HUES6 (cell line): ENCODE data around the gene DNAJC5G.

Experiments
- H3K27ac ChIP-seq: 2 replicates; pipeline ENCODE4 v1.7.0; 2013; ENCODE audit warnings: low read depth, mild to moderate bottlenecking, low read length, inconsistent platforms
- H3K27me3 ChIP-seq: 2 replicates; pipeline ENCODE4 v1.6.1; 2013; ENCODE audit warnings: low read length; ENCODE audit not compliant: control insufficient read depth, insufficient read depth
- H3K36me3 ChIP-seq: 2 replicates; pipeline ENCODE4 v1.6.1; 2013; ENCODE audit warnings: low read length; ENCODE audit not compliant: control insufficient read depth, insufficient read depth
- H3K4me1 ChIP-seq: 2 replicates; pipeline ENCODE4 v1.6.1; 2013; ENCODE audit warnings: low read length; ENCODE audit not compliant: control insufficient read depth, insufficient read depth
- H3K4me3 ChIP-seq: 2 replicates; pipeline ENCODE4 v1.5.1; 2013; ENCODE audit warnings: low read depth, low read length
- H3K9ac ChIP-seq: one replicate; pipeline ENCODE4 v1.6.1; 2013; ENCODE audit warnings: mild to moderate bottlenecking, low read length
- H3K9me3 ChIP-seq: 2 replicates; pipeline ENCODE4 v1.6.1; 2013; ENCODE audit warnings: low read depth, low read length; ENCODE audit not compliant: control insufficient read depth, insufficient read depth

The DNAJC5G gene

DNA sequence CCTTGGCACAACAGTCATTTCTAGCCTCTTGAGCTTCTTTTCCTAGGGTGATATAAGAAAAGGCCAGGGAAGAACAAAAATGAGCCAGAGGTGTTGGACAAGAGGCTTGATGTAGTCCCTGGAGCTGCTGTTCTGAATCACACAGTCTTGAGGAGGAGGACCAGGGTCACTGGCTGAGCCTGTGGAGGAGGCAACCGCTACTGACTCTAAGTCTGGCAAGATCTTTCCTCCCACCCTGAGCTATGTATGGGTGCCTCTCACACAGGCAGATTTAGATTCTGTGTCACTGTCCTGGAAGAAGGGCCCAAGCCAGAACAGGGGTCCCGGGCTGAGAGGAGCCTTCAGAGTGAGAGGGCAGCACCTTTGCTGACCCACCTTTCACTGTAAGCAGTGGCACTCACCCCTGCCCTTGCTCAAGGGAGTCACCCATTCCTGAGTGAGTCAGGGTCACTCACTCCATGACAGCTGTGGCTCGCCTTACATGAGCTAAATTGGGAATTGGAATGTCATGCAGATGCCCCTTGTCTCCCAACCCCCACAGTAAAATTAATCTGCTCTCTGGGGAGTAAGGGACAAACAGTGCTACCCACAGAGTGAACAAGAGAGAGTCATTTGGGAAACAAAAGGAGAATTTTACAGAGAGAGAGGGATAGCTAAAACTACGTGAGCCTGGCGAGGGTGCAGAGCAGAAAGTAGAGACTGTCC is 6.8 kb downstream of the DNAJC5G start, which contains the start of gene TRIM54:
Gene TRIM54, plus strand, starts transcription at position 575 of the 705 bp plus-strand sequence. CDS start 303 bp downstream, outside the sequence.
- peaks cover 27% of the 10 kb centered on the region for H3K4me1 ChIP-seq
- 0 out of 2 replicates have a peak within 1 kb of the TSS, but pooled peaks have one; percentile 39 for H3K27ac ChIP-seq
- peak within 1 kb of the TSS; percentile 67 for H3K9ac ChIP-seq

GRCh38 chr2:27282892-27283291 is 7.7 kb downstream of the DNAJC5G start:
- peak overlapping the region; percentile 67 for H3K9ac ChIP-seq
- H3K4me3 ChIP-seq: peak overlapping the region; percentile 49
- H3K36me3 ChIP-seq: no peaks in the 10 kb centered on the region

More for the DNA sequence above, 6.8 kb downstream of the DNAJC5G start, which contains the start of gene TRIM54:
- Histone ChIP-seq H3K27me3 (peaks cover 4% of the 10 kb centered on the region; the same call in 1 of the 2 replicates), H3K36me3 (no peaks in the 10 kb centered on the region), H3K9me3 (no peaks in the 10 kb centered on the region), H3K4me3 (peak within 1 kb of the TSS; percentile 49)

DNA sequence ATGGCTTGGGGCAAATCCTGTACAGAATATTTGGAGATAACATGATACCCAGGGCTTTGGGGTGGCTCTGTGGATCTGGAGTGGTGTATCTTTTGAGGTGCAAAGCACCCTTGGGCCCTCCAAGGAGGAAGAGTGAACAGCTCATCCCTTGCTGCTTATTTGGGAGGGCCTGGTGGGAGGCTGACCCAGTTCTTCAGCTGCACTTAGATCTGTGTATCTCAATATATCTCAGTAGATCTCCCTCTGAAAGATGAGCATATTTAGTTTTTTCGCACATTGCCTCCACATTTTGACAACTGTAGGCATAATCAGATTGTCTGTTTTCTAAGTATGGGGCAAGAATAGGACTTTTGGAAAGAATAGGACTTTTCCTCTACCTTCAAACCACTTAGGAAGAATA is 9.8 kb downstream of the DNAJC5G start:
- H3K9ac ChIP-seq: no peak overlapping the region
- peaks cover 4% of the 10 kb centered on the region; the same call in 1 of the 2 replicates for H3K27me3 ChIP-seq
- H3K36me3 ChIP-seq: no peaks in the 10 kb centered on the region
- H3K27ac ChIP-seq: no peak overlapping the region
- H3K4me1 ChIP-seq: peaks cover 28% of the 10 kb centered on the region
- H3K4me3 ChIP-seq: no peak overlapping the region
- no peaks in the 10 kb centered on the region for H3K9me3 ChIP-seq

More at GRCh38 chr2:27282892-27283291, 7.7 kb downstream of the DNAJC5G start:
- H3K27ac ChIP-seq: 0 out of 2 replicates have a peak overlapping the region, but pooled peaks have one; percentile 39
- peaks cover 28% of the 10 kb centered on the region for H3K4me1 ChIP-seq
- peaks cover 4% of the 10 kb centered on the region; the same call in 1 of the 2 replicates for H3K27me3 ChIP-seq
- no peaks in the 10 kb centered on the region for H3K9me3 ChIP-seq

DNA sequence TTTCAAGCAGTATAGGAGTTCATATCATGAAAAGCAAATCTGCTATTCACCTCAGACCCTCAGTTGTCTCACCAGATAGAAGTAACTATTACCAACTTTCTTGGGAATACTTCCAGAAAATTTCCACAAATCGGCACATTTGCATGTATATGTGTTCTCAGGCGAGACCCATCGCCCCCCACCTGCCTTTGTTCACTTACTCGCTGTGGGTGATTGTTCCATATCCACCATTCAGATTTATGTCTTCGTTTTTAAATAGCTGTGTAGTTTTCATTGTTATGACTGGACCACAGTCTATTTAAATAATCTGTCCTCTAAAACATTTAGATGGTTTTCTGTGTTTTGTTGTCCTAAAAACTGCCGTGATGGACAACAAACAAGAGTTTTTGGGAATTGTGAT is 10.2 kb downstream of the DNAJC5G start:
- Histone ChIP-seq H3K27ac (no peak overlapping the region), H3K36me3 (no peaks in the 10 kb centered on the region), H3K27me3 (peaks cover 4% of the 10 kb centered on the region; the same call in 1 of the 2 replicates), H3K4me1 (peaks cover 28% of the 10 kb centered on the region), H3K4me3 (no peak overlapping the region), H3K9me3 (no peaks in the 10 kb centered on the region), H3K9ac (no peak overlapping the region)

DNA sequence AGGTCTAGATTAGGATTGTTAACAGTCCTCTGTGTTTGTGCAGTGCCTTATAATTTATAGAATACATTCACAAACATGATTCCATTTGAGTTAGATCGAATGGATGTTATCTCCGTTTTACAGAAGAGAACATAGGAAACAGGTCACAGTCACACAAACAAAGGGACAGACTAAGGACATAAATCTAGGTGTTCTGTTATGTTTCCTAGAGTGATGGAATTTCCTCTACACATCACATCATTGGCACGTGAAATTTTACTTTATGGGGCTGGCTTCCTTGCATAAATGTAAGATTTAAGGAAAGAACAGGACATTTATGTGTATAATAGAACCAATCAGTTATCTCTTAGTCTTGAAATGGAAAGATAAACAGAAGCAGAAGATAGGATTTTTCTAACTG is 13.4 kb downstream of the DNAJC5G start:
- H3K27me3 ChIP-seq: no peaks in the 10 kb centered on the region

DNA sequence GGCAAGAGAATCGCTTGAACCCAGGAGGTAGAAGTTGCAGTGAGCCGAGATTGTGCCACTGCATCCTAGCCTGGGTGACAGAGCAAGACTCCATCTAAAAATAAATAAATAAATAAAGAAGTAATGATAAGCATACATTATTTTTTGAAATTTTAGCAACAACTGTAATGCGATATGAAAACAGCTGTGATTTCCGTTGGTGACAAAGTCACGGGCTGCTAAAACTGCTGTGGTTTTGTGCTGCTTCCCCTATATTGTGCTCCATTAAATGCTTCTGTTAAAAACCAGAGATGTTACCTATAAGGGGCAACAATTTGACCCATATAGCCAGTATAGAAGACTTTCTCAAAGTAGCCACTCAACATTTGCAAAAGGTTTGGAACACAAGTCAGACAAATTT is 15.3 kb downstream of the DNAJC5G start:
- Histone ChIP-seq H3K27me3 (no peaks in the 10 kb centered on the region), H3K36me3 (no peaks in the 10 kb centered on the region), H3K4me1 (peaks cover 20% of the 10 kb centered on the region), H3K9me3 (no peaks in the 10 kb centered on the region), H3K9ac (no peak overlapping the region), H3K27ac (no peak overlapping the region), H3K4me3 (no peak overlapping the region)

More for the DNA sequence above, 13.4 kb downstream of the DNAJC5G start:
- Histone ChIP-seq H3K9ac (no peak overlapping the region), H3K4me3 (no peak overlapping the region), H3K27ac (no peak overlapping the region), H3K9me3 (no peaks in the 10 kb centered on the region), H3K36me3 (no peaks in the 10 kb centered on the region), H3K4me1 (peaks cover 20% of the 10 kb centered on the region)

DNA sequence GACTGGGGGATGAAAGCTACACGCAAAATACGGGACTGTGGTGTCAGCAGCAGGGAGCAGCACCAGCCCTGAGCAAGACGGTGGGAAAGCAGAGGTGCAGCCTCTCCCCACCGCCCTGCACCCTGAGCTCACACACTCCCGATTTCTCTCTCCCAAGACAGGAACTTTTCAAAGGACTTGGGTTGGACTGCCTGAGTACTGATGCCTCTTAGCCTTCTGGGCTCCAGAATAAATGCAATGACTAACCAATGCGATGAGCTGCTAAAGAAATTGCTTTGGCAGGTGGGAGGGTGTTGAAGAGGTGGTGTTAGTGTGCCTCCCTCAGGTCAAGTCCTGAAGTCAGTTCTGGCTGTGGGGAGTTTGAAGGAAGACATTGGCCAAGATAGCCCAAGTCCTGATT is 16.6 kb downstream of the DNAJC5G start:
- H3K9me3 ChIP-seq: no peaks in the 10 kb centered on the region
- peaks cover 15% of the 10 kb centered on the region for H3K4me1 ChIP-seq
- no peak overlapping the region for H3K27ac ChIP-seq
- H3K9ac ChIP-seq: no peak overlapping the region
- 0 out of 2 replicates have a peak overlapping the region, but pooled peaks have one; percentile 2 for H3K4me3 ChIP-seq
- no peaks in the 10 kb centered on the region for H3K27me3 ChIP-seq
- H3K36me3 ChIP-seq: no peaks in the 10 kb centered on the region

DNA sequence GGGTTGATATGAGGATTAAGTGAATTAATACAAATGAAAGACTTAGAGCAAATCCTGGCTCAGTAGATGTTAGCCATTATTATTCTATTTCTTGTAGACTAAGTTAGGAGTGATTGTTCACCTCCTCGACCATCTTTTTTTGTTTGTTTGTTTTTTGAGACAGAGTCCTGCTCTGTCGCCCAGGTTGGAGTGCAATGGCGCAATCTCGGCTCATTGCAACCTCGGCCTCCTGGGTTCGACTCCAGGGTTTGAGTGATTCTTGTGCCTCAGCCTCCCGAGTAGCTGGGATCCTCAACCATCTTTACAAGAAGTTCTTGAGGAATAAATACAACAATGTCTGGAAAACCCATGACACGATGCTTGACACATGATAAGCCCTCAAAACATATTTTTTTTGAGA is 19.7 kb downstream of the DNAJC5G start:
- Histone ChIP-seq H3K4me1 (peaks cover 12% of the 10 kb centered on the region), H3K4me3 (no peak overlapping the region), H3K36me3 (no peaks in the 10 kb centered on the region), H3K27me3 (no peaks in the 10 kb centered on the region), H3K9ac (no peak overlapping the region), H3K27ac (no peak overlapping the region), H3K9me3 (no peaks in the 10 kb centered on the region)

- Histone ChIP-seq H3K27me3 (no peaks in the 10 kb centered on the region), H3K36me3 (no peaks in the 10 kb centered on the region), H3K9me3 (no peaks in the 10 kb centered on the region), H3K27ac (no peak overlapping the region), H3K9ac (no peak overlapping the region), H3K4me3 (no peak overlapping the region), H3K4me1 (peaks cover 10% of the 10 kb centered on the region)
Observed at GRCh38 chr2:27296481-27296880, 21.2 kb downstream of the DNAJC5G start.

DNA sequence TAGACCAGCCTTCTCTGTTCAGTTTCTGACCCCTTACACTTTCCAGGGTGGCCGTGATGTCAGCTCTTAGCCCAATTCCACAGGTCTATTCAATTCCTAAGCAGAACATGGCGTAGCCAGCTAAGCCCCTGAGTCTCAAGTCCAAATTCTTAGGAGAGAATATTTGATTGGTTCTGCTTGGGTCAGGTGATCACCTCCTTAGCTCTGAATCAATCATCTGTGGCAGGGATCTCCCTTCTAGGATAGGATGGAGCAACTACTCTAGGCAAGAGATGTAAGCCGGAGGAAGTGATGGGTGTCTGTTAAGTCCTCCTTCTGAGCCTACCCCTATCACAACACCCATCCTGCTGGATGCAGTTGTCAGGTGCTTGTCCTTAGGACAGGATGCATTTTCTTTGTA is 22.0 kb downstream of the DNAJC5G start:
- H3K4me1 ChIP-seq: 0 out of 2 replicates have a peak, but pooled peaks cover 4% of the 10 kb centered on the region
- no peaks in the 10 kb centered on the region for H3K9me3 ChIP-seq
- H3K4me3 ChIP-seq: no peak overlapping the region
- H3K27me3 ChIP-seq: no peaks in the 10 kb centered on the region
- no peaks in the 10 kb centered on the region for H3K36me3 ChIP-seq
- H3K27ac ChIP-seq: no peak overlapping the region
- no peak overlapping the region for H3K9ac ChIP-seq

GRCh38 chr2:27298391-27299080 is 23.3 kb downstream of the DNAJC5G start:
- no peak overlapping the region for H3K9ac ChIP-seq
- peaks cover 7% of the 10 kb centered on the region for H3K4me1 ChIP-seq
- no peak overlapping the region for H3K27ac ChIP-seq
- no peaks in the 10 kb centered on the region for H3K27me3 ChIP-seq
- H3K9me3 ChIP-seq: no peaks in the 10 kb centered on the region
- no peaks in the 10 kb centered on the region for H3K36me3 ChIP-seq
- no peak overlapping the region for H3K4me3 ChIP-seq
